Activated CD4-positive, alpha-beta T cell treated with anti-CD3 and anti-CD28 coated beads, Interleukin-2, amount 10 ng/mL, durations not matched to agents 24 days and 14 days (primary cell): ENCODE results near the gene ROBO3. TPM values are rescaled to one million over a fixed set of nuclear protein-coding genes. Genes with fewer than 3 reads are reported as not detected.

Experiments used
- DNase-seq: peaks from one replicate; pipeline ENCODE4 v3.0.0; 2022
- H3K27ac Mint-ChIP-seq: one replicate; pipeline ENCODE4 v1.8.0; 2022; ENCODE audit warnings: mild to moderate bottlenecking, mixed read lengths
- H3K27me3 Mint-ChIP-seq: one replicate; pipeline ENCODE4 v1.8.0; 2022; ENCODE audit warnings: mixed read lengths
- H3K36me3 Mint-ChIP-seq: one replicate; pipeline ENCODE4 v1.8.0; 2022; ENCODE audit warnings: low read depth, mild to moderate bottlenecking, mixed read lengths
- H3K4me1 Mint-ChIP-seq: one replicate; pipeline ENCODE4 v1.8.0; 2021; ENCODE audit warnings: mixed read lengths
- H3K4me3 Mint-ChIP-seq: one replicate; pipeline ENCODE4 v1.8.0; 2022; ENCODE audit warnings: mild to moderate bottlenecking, moderate library complexity, mixed read lengths
- H3K9me3 Mint-ChIP-seq: one replicate; pipeline ENCODE4 v1.8.0; 2021; ENCODE audit warnings: mixed read lengths
- intact Hi-C: fragments of 100-400 bp; cut with micrococcal nuclease; formaldehyde crosslinking; loops from one replicate; pipeline ENCODE4 v1.15.1; 2023
- total RNA-seq: library from RNA; stranded (reverse); gene quantifications from 2 replicates; pipeline ENCODE4 v1.2.3, GENCODE V29; 2022

ROBO3 gene
- total RNA-seq: 6.5 and 7.7 TPM in 2 replicates

- Mint-ChIP-seq H3K9me3 (no peaks in the 10 kb centered on the region), H3K4me3 (peak within 1 kb of the TSS; percentile 11), H3K27me3 (peaks cover 93% of the 10 kb centered on the region), H3K27ac (peak within 1 kb of the TSS; percentile 23), H3K4me1 (peaks cover 8% of the 10 kb centered on the region), H3K36me3 (no peaks in the 10 kb centered on the region)
- DNase-seq: no peak
- intact Hi-C loops: loop anchor here (5.0 kb wide), 1 partner anchor 1883 kb away; the partner anchor contains the start of gene BSX
Measured at GRCh38 chr11:124865181-124865901, at the start of gene ROBO3. Gene ROBO3, plus strand, starts transcription at chr11:124865432. Its CDS starts 146 bp downstream, at chr11:124865578.

- Mint-ChIP-seq H3K9me3 (no peaks in the 10 kb centered on the region), H3K4me1 (no peaks in the 10 kb centered on the region), H3K36me3 (no peaks in the 10 kb centered on the region), H3K4me3 (no peak overlapping the region), H3K27me3 (peaks cover 56% of the 10 kb centered on the region), H3K27ac (no peak overlapping the region)
- DNase-seq: no peak
- intact Hi-C loops: no loop called here
Measured at GRCh38 chr11:124817036-124817435, 48.2 kb upstream of the ROBO3 start.

- no peaks in the 10 kb centered on the region for H3K4me1 Mint-ChIP-seq
- H3K9me3 Mint-ChIP-seq: no peaks in the 10 kb centered on the region
- no peak overlapping the region for H3K4me3 Mint-ChIP-seq
- DNase-seq: no peak
- H3K27ac Mint-ChIP-seq: no peak overlapping the region
- intact Hi-C loops: no loop called here
- H3K36me3 Mint-ChIP-seq: no peaks in the 10 kb centered on the region
- peaks cover 44% of the 10 kb centered on the region for H3K27me3 Mint-ChIP-seq
Measured at GRCh38 chr11:124821995-124822730, 43.1 kb upstream of the ROBO3 start.

- intact Hi-C loops: no loop called here
- Mint-ChIP-seq H3K36me3 (no peaks in the 10 kb centered on the region), H3K4me3 (no peak overlapping the region), H3K27ac (no peak overlapping the region), H3K27me3 (peaks cover 32% of the 10 kb centered on the region), H3K9me3 (no peaks in the 10 kb centered on the region), H3K4me1 (no peaks in the 10 kb centered on the region)
- DNase-seq: no peak
Measured at GRCh38 chr11:124823512-124824376, 41.5 kb upstream of the ROBO3 start.

GRCh38 chr11:124825876-124826275 is 39.4 kb upstream of the ROBO3 start:
- Mint-ChIP-seq H3K27me3 (peaks cover 31% of the 10 kb centered on the region), H3K36me3 (no peaks in the 10 kb centered on the region), H3K4me3 (no peak overlapping the region), H3K27ac (no peak overlapping the region), H3K9me3 (no peaks in the 10 kb centered on the region), H3K4me1 (no peaks in the 10 kb centered on the region)
- intact Hi-C loops: no loop called here
- DNase-seq: no peak

GRCh38 chr11:124829986-124830385 is 35.2 kb upstream of the ROBO3 start:
- Mint-ChIP-seq H3K4me3 (no peak overlapping the region), H3K36me3 (no peaks in the 10 kb centered on the region)
- intact Hi-C loops: no loop called here

GRCh38 chr11:124830749-124831148 is 34.5 kb upstream of the ROBO3 start:
- H3K27me3 Mint-ChIP-seq: peaks cover 41% of the 10 kb centered on the region
- no peak overlapping the region for H3K27ac Mint-ChIP-seq
- H3K36me3 Mint-ChIP-seq: no peaks in the 10 kb centered on the region
- H3K4me1 Mint-ChIP-seq: no peaks in the 10 kb centered on the region
- intact Hi-C loops: no loop called here
- no peaks in the 10 kb centered on the region for H3K9me3 Mint-ChIP-seq
- no peak for DNase-seq
- no peak overlapping the region for H3K4me3 Mint-ChIP-seq

More at GRCh38 chr11:124829986-124830385, 35.2 kb upstream of the ROBO3 start:
- no peak overlapping the region for H3K27ac Mint-ChIP-seq
- H3K9me3 Mint-ChIP-seq: no peaks in the 10 kb centered on the region
- no peaks in the 10 kb centered on the region for H3K4me1 Mint-ChIP-seq
- DNase-seq: no peak
- H3K27me3 Mint-ChIP-seq: peaks cover 38% of the 10 kb centered on the region

- H3K4me3 Mint-ChIP-seq: no peak overlapping the region
- no peaks in the 10 kb centered on the region for H3K9me3 Mint-ChIP-seq
- no peaks in the 10 kb centered on the region for H3K36me3 Mint-ChIP-seq
- peaks cover 5% of the 10 kb centered on the region for H3K4me1 Mint-ChIP-seq
- H3K27ac Mint-ChIP-seq: no peak overlapping the region
- intact Hi-C loops: no loop called here
- H3K27me3 Mint-ChIP-seq: peaks cover 45% of the 10 kb centered on the region
- DNase-seq: no peak
Measured at GRCh38 chr11:124831897-124832296, 33.3 kb upstream of the ROBO3 start.

GRCh38 chr11:124832571-124832970 is 32.7 kb upstream of the ROBO3 start:
- no peaks in the 10 kb centered on the region for H3K36me3 Mint-ChIP-seq
- H3K27me3 Mint-ChIP-seq: peaks cover 47% of the 10 kb centered on the region
- DNase-seq: no peak
- H3K9me3 Mint-ChIP-seq: no peaks in the 10 kb centered on the region
- peaks cover 8% of the 10 kb centered on the region for H3K4me1 Mint-ChIP-seq
- intact Hi-C loops: no loop called here
- H3K4me3 Mint-ChIP-seq: no peak overlapping the region
- no peak overlapping the region for H3K27ac Mint-ChIP-seq

- Mint-ChIP-seq H3K4me3 (no peak overlapping the region), H3K36me3 (no peaks in the 10 kb centered on the region), H3K27me3 (peaks cover 59% of the 10 kb centered on the region), H3K9me3 (no peaks in the 10 kb centered on the region), H3K4me1 (peaks cover 8% of the 10 kb centered on the region), H3K27ac (no peak overlapping the region)
- intact Hi-C loops: no loop called here
- no peak for DNase-seq
Measured at GRCh38 chr11:124834526-124835180, 30.6 kb upstream of the ROBO3 start.

- H3K9me3 Mint-ChIP-seq: no peaks in the 10 kb centered on the region
- H3K4me1 Mint-ChIP-seq: peaks cover 13% of the 10 kb centered on the region
- no peak overlapping the region for H3K27ac Mint-ChIP-seq
- DNase-seq: no peak
- no peaks in the 10 kb centered on the region for H3K36me3 Mint-ChIP-seq
- intact Hi-C loops: loop anchor here (2.0 kb wide), 1 partner anchor 35 kb away; the partner anchor contains the start of gene MSANTD2
- peak overlapping the region; percentile 76 for H3K4me3 Mint-ChIP-seq
- H3K27me3 Mint-ChIP-seq: peaks cover 65% of the 10 kb centered on the region
Measured at GRCh38 chr11:124835918-124836317, 29.3 kb upstream of the ROBO3 start.

- H3K9me3 Mint-ChIP-seq: no peaks in the 10 kb centered on the region
- H3K36me3 Mint-ChIP-seq: no peaks in the 10 kb centered on the region
- peak; percentile 64 for DNase-seq
- intact Hi-C loops: loop anchor here (1.0 to 2.0 kb wide), 6 partner anchors 29 to 193 kb away; partner anchors contain the start of gene MSANTD2
- H3K4me3 Mint-ChIP-seq: no peak overlapping the region
- H3K27ac Mint-ChIP-seq: no peak overlapping the region
- H3K27me3 Mint-ChIP-seq: peaks cover 74% of the 10 kb centered on the region
- H3K4me1 Mint-ChIP-seq: peaks cover 13% of the 10 kb centered on the region
Measured at GRCh38 chr11:124837491-124837856, 27.8 kb upstream of the ROBO3 start.

- intact Hi-C loops: no loop called here
- DNase-seq: no peak
- H3K27ac Mint-ChIP-seq: no peak overlapping the region
- H3K9me3 Mint-ChIP-seq: no peaks in the 10 kb centered on the region
- no peak overlapping the region for H3K4me3 Mint-ChIP-seq
- H3K36me3 Mint-ChIP-seq: no peaks in the 10 kb centered on the region
- peaks cover 13% of the 10 kb centered on the region for H3K4me1 Mint-ChIP-seq
- H3K27me3 Mint-ChIP-seq: peaks cover 75% of the 10 kb centered on the region
Measured at GRCh38 chr11:124838805-124839127, 26.5 kb upstream of the ROBO3 start.
